Measurements from ENCODE around the gene ZFAND6.

ZFAND6 gene

DNA sequence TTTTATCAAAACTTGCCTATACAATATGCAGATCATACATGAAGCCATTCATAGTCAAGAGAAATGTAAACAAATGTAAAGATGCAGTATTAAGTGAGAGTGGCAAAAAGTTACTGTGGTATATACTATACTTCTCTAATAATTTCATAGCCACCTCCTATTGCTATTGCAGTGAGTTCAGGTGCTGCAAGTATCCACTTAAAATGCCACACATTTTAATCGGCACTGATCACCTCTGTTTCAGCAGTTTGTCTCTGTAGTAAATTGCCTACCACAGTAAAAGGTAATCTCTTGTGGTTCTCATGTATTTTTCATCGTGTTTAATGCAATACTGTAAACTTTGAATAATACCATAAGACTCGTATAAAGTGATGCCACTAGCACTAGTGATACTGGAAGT lies 72.9 kb downstream of the ZFAND6 start:
- no peak for DNase-seq (ENCODE audit: extremely low read depth, low read depth)
- TF ChIP-seq, protein P1, sequence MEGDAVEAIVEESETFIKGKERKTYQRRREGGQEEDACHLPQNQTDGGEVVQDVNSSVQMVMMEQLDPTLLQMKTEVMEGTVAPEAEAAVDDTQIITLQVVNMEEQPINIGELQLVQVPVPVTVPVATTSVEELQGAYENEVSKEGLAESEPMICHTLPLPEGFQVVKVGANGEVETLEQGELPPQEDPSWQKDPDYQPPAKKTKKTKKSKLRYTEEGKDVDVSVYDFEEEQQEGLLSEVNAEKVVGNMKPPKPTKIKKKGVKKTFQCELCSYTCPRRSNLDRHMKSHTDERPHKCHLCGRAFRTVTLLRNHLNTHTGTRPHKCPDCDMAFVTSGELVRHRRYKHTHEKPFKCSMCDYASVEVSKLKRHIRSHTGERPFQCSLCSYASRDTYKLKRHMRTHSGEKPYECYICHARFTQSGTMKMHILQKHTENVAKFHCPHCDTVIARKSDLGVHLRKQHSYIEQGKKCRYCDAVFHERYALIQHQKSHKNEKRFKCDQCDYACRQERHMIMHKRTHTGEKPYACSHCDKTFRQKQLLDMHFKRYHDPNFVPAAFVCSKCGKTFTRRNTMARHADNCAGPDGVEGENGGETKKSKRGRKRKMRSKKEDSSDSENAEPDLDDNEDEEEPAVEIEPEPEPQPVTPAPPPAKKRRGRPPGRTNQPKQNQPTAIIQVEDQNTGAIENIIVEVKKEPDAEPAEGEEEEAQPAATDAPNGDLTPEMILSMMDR (IDR thresholded peaks at IDR 0.05; ENCODE audit: low read depth, low read length) = no peak

DNA sequence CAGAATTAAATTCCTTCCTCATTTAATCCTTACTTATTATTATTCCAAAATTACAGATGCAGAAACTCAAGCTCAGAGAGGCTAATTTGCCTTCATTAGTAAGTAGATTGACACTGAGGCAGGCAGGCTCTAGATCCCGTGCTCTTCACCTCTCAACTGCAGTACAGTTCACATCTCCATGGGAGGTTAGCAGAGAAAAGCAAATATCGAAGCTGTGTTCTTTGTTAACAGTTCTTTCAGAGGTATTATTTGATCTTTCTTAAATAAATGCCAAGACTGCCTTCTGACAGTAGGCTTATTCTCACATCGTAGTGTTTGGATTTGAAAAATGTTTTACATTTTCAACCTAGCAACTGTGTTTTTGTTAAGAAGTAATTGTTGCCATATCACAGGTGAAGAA lies 77.4 kb downstream of the ZFAND6 start:
- no peak for DNase-seq (ENCODE audit: extremely low read depth, low read depth)
- TF ChIP-seq, protein P1 (IDR thresholded peaks at IDR 0.05; ENCODE audit: low read depth, low read length) = no peak

DNA sequence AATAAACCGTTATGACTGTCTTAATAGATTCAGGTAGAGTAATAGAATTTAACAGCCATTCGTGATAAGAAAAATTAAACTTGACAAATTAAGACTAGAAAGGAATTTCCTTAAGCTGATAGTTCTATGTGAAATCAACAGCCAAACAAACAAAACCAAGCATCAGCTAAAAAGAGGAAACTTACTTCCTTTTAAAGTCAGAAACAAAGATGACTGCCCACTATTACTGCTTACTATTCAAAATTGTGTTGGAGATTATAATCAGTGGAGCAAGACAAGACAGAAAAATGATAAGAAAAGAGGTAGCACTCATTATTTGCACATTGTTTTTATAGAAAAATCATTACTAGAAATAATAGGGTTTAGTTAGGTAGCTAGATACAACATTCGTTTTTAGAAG lies 79.5 kb downstream of the ZFAND6 start:
- TF ChIP-seq, protein P1 (IDR thresholded peaks at IDR 0.05; ENCODE audit: low read depth, low read length) = no peak
- no peak for DNase-seq (ENCODE audit: extremely low read depth, low read depth)

DNA sequence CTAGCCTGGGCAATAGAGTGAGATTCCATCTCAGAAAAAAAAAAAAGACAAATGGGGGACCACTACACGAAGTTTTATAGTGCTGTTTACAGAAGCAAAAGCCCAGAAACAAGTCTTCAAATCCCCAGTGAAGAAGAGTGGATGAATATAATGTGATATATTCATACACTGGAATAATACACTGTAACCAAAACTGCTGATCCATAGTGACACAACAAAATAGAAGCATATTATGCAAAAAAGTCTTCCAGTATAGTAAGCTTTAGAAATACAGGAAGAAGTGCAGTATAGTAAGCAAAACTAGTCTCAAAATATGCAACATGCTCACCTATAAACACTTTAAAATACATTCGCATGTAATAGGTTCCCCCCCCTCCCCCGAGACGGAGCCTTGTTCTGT lies 81.4 kb downstream of the ZFAND6 start:
- DNase-seq (ENCODE audit: extremely low read depth, low read depth) = no peak
- TF ChIP-seq, protein P1 (IDR thresholded peaks at IDR 0.05; ENCODE audit: low read depth, low read length) = no peak

DNA sequence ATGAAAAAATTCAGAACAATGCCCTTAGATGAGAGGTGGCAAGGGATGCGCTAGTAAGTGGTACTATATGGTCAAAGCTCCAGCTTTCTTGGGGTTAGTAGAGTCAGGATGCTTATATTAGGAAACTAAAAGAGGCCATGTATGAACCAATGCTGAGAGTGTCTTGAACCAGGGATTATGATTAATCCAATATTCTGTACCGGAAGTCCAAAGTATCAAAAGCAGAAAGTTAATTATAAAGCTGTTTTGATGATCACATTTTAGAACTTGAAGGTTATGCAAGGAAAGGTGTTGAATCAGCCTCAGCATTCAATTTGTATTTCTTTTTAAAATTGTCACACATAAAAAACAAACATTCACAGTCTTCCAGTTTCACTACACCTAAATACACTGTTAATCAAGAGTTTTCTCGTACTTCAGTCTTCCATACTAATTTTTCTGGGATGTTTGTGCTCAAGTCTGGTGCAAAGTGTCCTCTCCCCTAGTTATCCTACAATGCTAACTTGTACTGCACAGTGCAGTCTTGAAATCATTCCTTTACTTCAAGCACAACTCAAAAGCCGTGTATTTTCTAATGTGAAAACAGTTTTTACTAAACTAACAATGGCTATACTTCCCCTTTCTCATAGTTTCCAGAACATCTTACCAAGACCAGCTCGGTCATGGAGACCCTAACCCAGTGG lies 82.6 kb downstream of the ZFAND6 start:
- TF ChIP-seq, protein P1 (IDR thresholded peaks at IDR 0.05; ENCODE audit: low read depth, low read length) = no peak
- no peak for DNase-seq (ENCODE audit: extremely low read depth, low read depth)

DNA sequence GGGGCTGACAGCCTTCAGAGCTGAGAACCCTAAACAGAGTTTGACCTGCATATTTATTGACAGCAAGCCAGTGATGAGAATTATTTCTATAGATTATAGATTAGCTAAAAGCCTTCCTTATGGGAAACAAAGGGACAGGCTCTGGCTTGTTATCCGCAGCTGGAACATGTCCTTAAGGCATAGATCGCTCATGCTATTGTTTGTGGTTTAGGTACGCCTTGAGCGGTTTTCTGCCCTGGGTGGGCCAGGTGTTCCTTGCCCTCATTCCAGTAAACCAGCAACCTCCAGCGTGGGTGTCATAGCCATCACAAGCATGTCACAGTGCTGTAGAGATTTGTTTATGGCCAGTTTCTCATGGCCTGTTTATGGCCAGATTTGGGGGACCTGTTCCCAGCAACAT lies 83.2 kb downstream of the ZFAND6 start:
- no peak for DNase-seq (ENCODE audit: extremely low read depth, low read depth)
- TF ChIP-seq, protein P1 (IDR thresholded peaks at IDR 0.05; ENCODE audit: low read depth, low read length) = no peak

DNA sequence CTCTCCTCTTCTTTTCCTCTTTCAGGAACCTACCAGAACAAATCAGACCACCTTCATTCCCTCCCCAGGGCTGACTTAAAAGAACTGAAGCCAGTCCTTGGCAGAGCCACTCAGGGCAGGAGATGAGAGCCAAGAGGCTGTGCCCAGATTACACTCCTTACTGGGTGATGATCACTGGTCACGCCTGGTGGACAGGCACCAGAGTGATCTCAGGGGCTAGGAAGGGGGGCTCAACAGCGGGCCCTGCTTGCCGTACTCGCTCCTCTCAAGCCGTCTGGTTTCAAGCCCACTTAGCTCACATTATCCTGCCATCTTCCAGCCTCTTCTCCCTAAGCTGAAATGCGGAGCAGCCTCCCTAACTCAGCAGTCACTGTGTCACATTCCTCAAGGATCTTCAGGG lies 91.7 kb downstream of the ZFAND6 start:
- no peak for DNase-seq (ENCODE audit: extremely low read depth, low read depth)
- TF ChIP-seq, protein P1 (IDR thresholded peaks at IDR 0.05; ENCODE audit: low read depth, low read length) = no peak
